Ovary (tissue), 3 donors: ENCODE measurements around the gene SEC22C.

Experiments
- CTCF ChIP-seq, 3 donors: fragments of 450-650 bp in 2 of 3; fragments of 200-600 bp in 1 of 3; IDR thresholded peaks; one replicate each; pipeline versions ENCODE4 v1.5.1 to v1.8.0; 2016 to 2022; ENCODE audit warnings: antibody characterized with exemption in 3 of 3, mild to moderate bottlenecking in 1 of 3
- POLR2A ChIP-seq: fragments of 450-650 bp; IDR thresholded peaks from one replicate; pipeline ENCODE4 v1.6.1; 2017; ENCODE audit warnings: antibody characterized with exemption, mild to moderate bottlenecking, moderate library complexity
- donor health status: DM: no; HTN: no; CAD: no.

GRCh38 chr3:42520906-42521305 lies 60.9 kb downstream of the SEC22C start:
- no peak for TF ChIP-seq CTCF (IDR thresholded peaks at IDR 0.05)
- TF ChIP-seq POLR2A, result no peak
